GM12891 (cell line): Measurements from ENCODE around the gene SRPK3. TPM values are rescaled to one million over a fixed set of nuclear protein-coding genes. Genes with fewer than 3 reads are reported as not detected.

Experiments used
- DNase-seq: peaks from one replicate; pipeline ENCODE4 v3.0.0; 2011; ENCODE audit warnings: low spot score; ENCODE audit not compliant: insufficient read length
- FAIRE-seq: peaks from 2 replicates; lab custom pipeline; 2011; peaks lifted over from hg19 to GRCh38; lab: Jason Lieb, UNC
- PAX5 ChIP-seq: IDR thresholded peaks from 2 replicates; pipeline ENCODE4 v1.6.1; 2011; ENCODE audit warnings: low read length, moderate library complexity, mild to moderate bottlenecking; ENCODE audit not compliant: insufficient read depth, severe bottlenecking
- POLR2A ChIP-seq: IDR thresholded peaks from 2 replicates; pipeline ENCODE4 v1.6.1; 2011; ENCODE audit warnings: low read depth, low read length, control low read depth
- POLR2AphosphoS5 ChIP-seq: IDR thresholded peaks from 2 replicates; pipeline ENCODE4 v1.6.1; 2011; ENCODE audit warnings: low read depth, low read length, control low read depth
- POU2F2 ChIP-seq: IDR thresholded peaks from 2 replicates; pipeline ENCODE4 v1.6.1; 2011; ENCODE audit warnings: low read depth, mild to moderate bottlenecking, control low read depth, low read length, moderate library complexity
- SPI1 ChIP-seq: IDR thresholded peaks from 2 replicates; pipeline ENCODE4 v1.6.1; 2011; ENCODE audit warnings: low read depth, low read length, control low read depth
- TAF1 ChIP-seq: IDR thresholded peaks from 2 replicates; pipeline ENCODE4 v1.6.1; 2011; ENCODE audit warnings: low read depth, low read length, control low read depth
- polyA plus RNA-seq: library from polyadenylated mRNA; unstranded; fragments of >200 nt; gene quantifications from one replicate; pipeline ENCODE4 v1.2.1, GENCODE V29; 2012; ENCODE audit warnings: low read depth, missing spikeins, inconsistent platforms; ENCODE audit not compliant: missing spikeins

SRPK3 gene
- polyA plus RNA-seq, result 0.13 TPM

GRCh38 chrX:153780678-153781427 lies at the start of gene SRPK3:
Gene SRPK3 (plus strand): TSS chrX:153781041. CDS start chrX:153781087, 46 bp downstream.
- no peak for TF ChIP-seq POU2F2
- no peak for TF ChIP-seq SPI1
- no peak for TF ChIP-seq POLR2A
- no peak for TF ChIP-seq POLR2AphosphoS5
- TF ChIP-seq PAX5, result no peak
- no peak for TF ChIP-seq TAF1
- no peak for DNase-seq
- FAIRE-seq, result no peak

GRCh38 chrX:153731117-153731844 lies 49.6 kb upstream of the SRPK3 start:
- FAIRE-seq (peak; percentile 54), DNase-seq (no peak)
- TF ChIP-seq TAF1 (no peak), PAX5 (no peak), SPI1 (no peak), POLR2A (no peak), POLR2AphosphoS5 (no peak)

- DNase-seq (no peak), FAIRE-seq (peak; percentile 64)
- TF ChIP-seq TAF1 (no peak), SPI1 (no peak), PAX5 (no peak)
Measured at GRCh38 chrX:153731845-153732215, 49.0 kb upstream of the SRPK3 start.

- DNase-seq (no peak), FAIRE-seq (no peak)
- no peak for TF ChIP-seq POLR2AphosphoS5
- TF ChIP-seq TAF1, result no peak
- TF ChIP-seq SPI1, result no peak
- TF ChIP-seq POU2F2, result no peak
- no peak for TF ChIP-seq POLR2A
- TF ChIP-seq PAX5, result no peak
Measured at GRCh38 chrX:153732401-153732800, 48.4 kb upstream of the SRPK3 start.

- FAIRE-seq (no peak), DNase-seq (no peak)
- TF ChIP-seq SPI1 (no peak), POLR2A (no peak), TAF1 (no peak)
Measured at GRCh38 chrX:153733651-153734240, 47.1 kb upstream of the SRPK3 start.

GRCh38 chrX:153734871-153735270 lies 46.0 kb upstream of the SRPK3 start:
- FAIRE-seq (no peak), DNase-seq (no peak)
- TF ChIP-seq POU2F2, result no peak
- TF ChIP-seq POLR2AphosphoS5, result no peak
- TF ChIP-seq PAX5, result no peak
- no peak for TF ChIP-seq POLR2A
- TF ChIP-seq SPI1, result no peak
- TF ChIP-seq TAF1, result no peak

- FAIRE-seq (peak; percentile 95), DNase-seq (no peak)
- 0 out of 2 replicates have a peak, but pooled peaks have one; percentile 13 for TF ChIP-seq POU2F2
- TF ChIP-seq POLR2AphosphoS5, result no peak
Measured at GRCh38 chrX:153735274-153735673, 45.6 kb upstream of the SRPK3 start.

- TF ChIP-seq POU2F2 (no peak), POLR2AphosphoS5 (no peak)
- DNase-seq (no peak), FAIRE-seq (no peak)
Measured at GRCh38 chrX:153736071-153736820, 44.6 kb upstream of the SRPK3 start.

- FAIRE-seq, result peak; percentile 13
- TF ChIP-seq TAF1 (no peak), PAX5 (no peak), SPI1 (no peak), POU2F2 (no peak), POLR2A (no peak), POLR2AphosphoS5 (no peak)
- no peak for DNase-seq
Measured at GRCh38 chrX:153736871-153737441, 43.9 kb upstream of the SRPK3 start.
